HG02885 (cell line): ENCODE results near the gene IZUMO4.

Source experiments
- ATAC-seq: cut with Tn5 transposase; IDR thresholded peaks from one replicate; pipeline ENCODE4 v1.9.1; 2021; ENCODE audit warnings: mild to moderate bottlenecking; ENCODE audit not compliant: unreplicated experiment, poor library complexity

The IZUMO4 gene

DNA sequence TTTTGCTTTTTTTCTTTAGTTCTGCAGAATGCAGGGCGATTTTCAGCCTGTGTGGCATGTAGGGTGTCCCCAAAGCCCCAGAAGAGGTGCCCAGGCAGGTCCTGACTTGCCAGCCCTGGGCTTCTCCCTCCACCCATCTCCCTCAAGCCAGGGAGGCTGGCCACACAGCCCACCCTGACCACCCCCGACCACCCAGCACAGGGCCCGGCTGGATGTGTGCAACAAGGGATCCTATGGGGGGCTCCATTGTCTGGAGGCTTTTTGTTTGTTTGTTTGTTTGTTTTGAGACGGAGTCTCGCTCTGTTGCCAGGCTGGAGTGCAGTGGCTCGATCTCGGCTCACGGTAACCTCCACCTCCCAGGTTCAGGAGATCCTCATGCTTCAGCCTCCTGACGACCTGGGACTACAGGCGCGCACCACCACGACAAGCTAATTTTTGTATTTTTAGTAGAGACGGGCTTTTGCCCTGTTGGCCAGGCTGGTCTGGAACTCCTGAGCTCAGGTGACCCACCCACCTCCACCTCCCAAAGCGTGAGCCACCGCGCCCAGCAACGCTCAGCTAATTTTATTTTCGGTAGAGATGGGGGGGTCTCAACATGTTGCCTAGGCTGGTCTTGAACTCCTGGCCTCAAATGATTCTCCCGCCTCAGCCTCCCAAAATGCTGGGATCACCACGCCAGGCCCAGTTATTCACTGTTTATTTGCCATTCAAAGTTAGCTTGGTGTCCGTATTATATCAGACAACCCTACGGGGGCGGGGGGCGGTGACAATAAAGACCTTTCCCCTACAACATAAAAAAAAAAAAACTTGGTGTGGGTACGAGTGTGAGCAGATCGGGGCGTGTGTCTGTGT is 37.9 kb upstream of the IZUMO4 start:
- ATAC-seq: no peak

- ATAC-seq: no peak
Observed at GRCh38 chr19:2059422-2060201, 37.1 kb upstream of the IZUMO4 start.

DNA sequence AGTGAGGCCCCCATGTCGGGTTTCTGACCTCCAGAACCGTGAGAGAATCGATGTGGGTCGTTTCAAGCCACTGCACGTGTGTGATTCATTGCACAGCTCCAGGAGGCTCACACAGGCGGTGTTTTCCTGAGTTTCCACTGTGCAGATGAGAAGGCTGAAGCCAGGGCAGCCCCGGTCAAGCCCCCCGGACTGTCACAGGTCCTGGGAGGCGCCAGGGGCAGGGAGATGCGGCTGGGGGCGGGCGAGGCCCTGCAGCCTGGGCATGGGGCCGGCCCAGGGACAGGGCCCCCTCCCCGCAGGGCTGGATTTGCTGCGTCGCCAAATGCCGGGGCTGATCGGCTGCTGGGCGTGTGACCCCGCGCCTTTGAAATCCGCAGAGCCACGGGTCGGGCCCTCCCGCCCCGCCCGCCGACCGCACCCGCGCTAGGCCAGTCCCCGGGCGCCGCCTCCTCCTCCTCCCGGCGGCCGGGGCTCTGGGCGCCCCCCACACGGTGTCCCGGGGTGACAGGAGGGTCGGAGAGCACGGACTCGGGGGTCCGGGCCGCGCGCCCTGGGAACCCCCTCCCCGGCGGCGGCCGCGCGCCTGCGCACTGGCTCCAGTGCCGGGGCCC is 35.7 kb upstream of the IZUMO4 start:
- peak; percentile 23 for ATAC-seq

DNA sequence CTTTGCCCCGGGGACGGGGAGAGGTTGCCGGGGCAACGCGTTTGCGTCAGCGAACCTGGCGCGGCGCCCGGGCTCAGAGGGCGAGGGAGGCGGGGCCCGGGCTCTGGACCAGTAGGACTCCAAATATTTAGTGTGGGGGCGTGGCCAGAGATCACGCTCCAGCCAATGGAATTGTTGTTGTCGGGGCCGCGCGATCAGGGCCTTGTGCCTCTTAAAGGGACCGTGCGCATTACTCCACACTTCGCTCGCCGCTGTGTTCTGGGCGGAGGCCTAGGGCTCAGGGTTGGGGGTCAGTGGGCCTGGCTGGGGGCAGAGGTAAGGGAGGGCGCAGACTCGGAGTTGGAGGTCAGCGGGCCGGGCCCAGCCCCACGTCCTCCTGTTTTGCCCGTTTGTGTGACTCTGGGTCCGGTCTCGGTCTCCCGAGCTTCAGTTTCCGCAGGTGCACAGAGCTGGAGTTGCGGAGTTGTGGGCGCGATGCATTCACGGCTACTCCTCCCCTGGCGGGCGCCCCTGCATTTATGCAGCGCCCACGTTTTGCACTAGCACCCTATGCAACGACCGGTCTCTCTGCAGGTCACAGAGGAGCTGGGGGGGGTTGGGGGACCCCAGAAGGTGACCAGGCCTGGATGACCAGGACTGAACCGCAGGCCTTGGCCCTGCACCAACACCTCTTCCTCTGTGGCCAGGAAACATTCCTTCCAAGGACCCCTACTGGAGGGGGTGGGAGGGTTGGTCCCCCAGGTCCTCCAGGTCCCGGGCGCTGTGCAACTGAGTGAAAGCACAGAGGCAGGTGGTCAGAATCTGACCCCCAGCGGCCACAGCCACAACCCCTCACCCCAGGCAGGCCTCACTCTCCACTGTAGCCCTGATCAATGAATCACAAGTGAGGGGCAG is 35.0 kb upstream of the IZUMO4 start:
- peak; percentile 83 for ATAC-seq

DNA sequence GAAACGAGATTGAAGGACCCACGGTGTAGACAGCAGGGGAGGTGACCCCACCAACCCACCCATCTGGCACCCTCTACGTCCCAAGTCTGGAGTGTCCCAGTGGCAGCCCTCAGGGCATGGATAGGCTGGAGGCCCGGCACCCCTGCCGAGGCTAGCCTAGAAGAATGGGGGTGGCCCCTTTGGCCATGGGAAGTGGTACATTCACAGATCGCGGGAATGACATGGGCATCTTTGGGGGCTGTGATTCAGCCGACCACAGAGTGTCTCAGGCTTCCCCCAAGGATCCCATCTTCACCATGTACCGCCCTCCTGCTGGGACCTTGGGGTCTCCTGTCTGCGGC is 34.4 kb upstream of the IZUMO4 start:
- ATAC-seq: no peak

DNA sequence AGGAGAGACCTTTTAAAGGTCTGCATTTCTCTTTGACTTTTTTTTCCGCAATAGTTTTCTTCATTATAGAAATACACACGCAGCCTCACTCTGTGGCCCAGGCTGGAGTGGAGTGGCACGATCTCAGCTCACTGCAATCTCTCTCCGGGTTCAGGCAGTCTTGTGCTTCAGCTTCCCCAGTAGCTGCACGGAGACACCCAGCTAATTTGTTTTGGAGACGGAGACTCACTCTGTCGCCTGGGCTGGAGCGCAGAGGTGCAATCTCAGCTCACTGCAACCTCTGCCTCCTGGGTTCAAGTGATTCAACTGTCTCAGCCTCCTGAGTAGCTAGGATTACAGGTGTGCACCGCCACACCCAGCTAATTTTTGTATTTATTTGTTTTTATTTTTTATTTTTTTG is 33.9 kb upstream of the IZUMO4 start:
- ATAC-seq: no peak

- no peak for ATAC-seq
Observed at GRCh38 chr19:2063824-2064223, 32.9 kb upstream of the IZUMO4 start.

- ATAC-seq: no peak
Observed at GRCh38 chr19:2064395-2064787, 32.3 kb upstream of the IZUMO4 start.

DNA sequence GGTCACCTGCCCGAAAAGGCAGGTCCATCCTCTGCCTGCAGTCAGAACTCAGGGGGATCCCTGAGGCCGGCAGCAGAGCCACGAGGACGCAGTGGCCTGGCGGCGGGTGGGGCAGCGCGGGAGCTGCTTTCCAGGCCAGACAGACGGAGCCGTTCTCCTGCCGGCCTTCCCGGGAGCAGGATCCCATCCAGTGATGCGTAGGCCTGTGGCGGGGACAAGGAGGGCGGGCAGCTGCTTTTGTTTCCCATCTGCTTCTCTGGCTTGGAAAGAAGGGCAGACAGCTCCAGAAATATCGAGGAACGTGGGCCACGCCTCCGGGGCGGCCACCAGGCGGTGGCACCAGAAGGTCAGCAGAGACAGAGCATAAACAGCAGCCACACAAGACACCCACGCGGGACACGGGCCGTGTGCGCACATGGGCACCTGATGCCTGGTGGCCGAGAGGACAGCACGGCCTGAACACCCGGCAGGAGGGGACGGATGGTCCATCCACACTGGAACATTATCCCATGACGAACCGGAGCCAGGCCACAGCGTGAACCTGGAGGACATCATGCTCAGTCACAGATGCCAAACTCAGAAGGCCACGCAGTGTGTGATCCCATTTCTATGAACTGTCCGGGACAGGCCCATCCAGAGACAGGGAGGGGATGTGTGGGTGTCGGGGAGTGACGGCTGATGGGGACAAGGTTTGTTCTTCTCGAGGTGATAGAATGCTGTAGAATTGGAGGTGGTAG is 31.8 kb upstream of the IZUMO4 start:
- ATAC-seq: no peak

GRCh38 chr19:2070436-2070827 is 26.3 kb upstream of the IZUMO4 start:
- ATAC-seq: no peak

- ATAC-seq: no peak
Observed at GRCh38 chr19:2070986-2071673, 25.6 kb upstream of the IZUMO4 start.

GRCh38 chr19:2072757-2073551 is 23.8 kb upstream of the IZUMO4 start:
- no peak for ATAC-seq

- no peak for ATAC-seq
Observed at GRCh38 chr19:2076526-2076944, 20.2 kb upstream of the IZUMO4 start.

DNA sequence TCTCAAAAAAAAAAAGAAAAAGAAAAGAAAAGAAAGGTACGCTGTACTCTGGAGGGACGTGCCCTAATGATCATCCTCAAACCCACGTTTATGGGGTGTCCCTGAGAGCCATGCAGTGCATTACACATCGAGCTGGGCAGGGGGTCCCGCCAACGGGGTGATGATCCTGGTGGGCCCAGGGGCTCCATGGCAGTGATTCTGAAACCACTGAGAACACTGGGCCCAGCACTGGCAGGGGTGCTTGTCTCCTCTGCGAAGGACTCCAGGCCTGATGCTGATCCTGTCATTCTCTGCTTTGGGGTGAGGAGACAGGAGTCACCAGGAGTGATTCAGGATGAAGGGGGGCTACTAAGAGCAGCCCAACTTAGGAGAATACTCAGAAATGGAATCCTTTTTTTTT is 19.3 kb upstream of the IZUMO4 start:
- ATAC-seq: no peak

DNA sequence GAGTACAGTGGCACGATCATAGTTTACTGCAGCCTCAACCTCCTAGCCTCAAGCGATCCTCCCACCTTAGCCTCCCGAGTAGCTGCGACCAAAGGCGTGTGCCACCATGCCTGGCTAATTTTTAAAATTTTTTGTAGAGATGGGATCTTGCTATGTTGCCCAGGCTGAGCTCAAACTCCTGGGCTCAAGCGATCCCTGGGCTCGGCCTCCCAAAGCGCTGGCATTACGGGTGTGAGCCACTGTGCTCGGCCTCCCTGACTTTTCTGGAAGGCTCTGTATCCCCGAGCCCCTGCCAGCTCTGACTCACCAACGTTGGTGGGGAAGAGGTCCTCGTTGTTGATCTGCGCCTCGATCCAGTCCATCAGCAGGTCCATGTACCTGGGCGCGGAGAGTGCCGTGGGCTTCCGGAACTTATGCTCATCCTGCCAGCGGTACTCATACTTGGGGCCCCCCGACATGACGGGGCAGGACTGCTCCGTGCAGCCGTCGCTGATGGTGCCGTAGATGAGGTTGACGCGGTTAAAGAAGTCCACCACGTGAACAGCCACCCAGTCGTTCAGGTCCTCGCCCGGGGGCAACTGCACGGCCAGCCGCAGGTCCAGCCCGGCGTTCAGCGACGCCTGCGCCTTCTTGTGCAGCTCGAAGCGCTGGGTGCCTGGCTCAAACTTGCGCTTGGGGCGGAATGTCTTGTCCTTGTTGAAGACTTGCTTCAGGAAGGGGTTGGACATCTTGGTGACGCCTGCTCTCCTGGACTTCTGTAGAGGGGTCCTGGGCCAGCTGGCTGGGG is 18.7 kb upstream of the IZUMO4 start:
- ATAC-seq: no peak

DNA sequence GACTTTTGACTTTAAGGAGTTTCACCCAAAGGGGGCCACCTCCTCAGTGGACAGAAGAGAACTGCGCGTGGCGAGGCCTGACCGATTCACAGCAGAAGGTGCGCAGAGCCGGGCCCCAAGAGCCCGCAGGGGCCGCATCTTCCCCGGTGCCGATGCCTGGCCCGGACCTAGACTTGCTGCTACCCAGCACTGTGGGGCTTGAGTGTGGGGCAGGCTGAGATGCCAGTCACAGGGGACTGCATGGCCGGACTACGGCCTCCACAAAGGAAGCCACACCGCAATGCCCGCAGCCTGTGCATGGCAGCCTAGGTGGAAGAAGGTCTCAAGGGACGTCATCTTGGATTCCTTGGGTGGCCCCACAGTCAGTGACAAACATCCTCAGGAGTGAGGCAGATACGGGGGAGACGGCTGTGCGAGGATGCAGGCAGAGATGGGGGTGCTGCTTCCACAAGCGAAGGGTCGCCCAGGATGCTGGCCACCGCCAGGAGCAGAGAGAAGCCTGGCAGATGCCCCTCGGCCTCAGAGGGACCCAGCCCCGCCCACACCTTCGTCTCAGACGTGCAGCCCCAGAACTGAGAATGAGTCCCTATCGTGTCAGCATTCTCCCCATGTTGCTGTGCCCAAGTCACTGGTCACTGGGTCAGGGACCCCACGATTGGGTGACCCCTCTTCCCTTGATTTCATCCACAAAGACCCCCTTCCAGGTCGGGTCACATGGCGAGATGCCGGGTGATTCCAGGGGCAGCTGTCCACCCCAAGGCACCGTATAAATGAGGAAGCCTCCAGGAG is 17.4 kb upstream of the IZUMO4 start:
- ATAC-seq: no peak

DNA sequence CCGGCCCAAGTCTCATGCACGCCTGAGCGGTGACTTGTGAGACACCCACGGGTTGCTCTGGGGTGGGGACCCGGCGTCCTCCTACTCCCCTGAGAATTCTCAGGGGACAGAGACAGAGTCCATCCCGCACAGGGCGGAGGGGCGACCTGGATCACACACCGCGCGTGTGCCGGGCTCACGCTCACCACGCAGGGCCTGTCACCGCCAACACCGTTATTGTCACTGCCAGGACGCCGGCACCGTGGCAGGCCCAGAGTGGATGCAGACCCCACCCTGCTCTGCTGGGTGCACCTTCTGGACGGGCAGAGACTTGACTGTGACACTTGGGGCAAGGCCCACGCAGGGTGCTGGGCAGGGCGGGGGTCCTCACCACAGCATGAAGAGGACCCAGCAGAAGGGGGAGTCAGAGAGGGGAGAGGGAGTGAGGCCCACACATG is 16.8 kb upstream of the IZUMO4 start:
- no peak for ATAC-seq
